ENCODE measurements around the gene PCSK9.

PCSK9 gene

DNA sequence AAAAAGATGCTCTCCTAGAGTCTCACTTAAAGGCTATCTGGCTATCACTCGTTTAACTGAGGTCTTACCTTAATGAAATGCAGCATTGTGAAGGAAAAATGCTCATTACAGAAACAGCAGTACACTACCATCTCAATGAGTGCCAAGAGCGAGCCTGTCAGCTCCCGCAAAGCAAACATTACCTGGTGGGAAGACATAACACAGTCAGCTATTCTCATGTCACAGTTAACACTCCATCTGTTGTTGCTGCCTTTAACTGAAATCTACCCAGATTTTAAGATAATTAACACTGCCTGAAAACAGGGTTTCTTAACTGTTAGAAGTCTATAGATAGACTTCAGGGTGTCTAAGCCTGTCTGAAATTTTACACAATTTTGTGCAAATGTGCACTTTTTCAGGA is 39.1 kb downstream of the PCSK9 start:
- no peak overlapping the region for H3K14ac ChIP-seq (ENCODE audit: low read length)
- no peak overlapping the region for H3K18ac ChIP-seq (ENCODE audit: low read length)
- no peak overlapping the region for H3K9ac ChIP-seq (ENCODE audit: low read length)
- no peak overlapping the region for H3K4ac ChIP-seq (ENCODE audit: low read depth, low read length)
- no peak overlapping the region for H2BK5ac ChIP-seq (ENCODE audit: low read depth, low read length, poor library complexity)
- H2BK120ac ChIP-seq (ENCODE audit: insufficient read depth, low read length, poor library complexity): no peak overlapping the region
- no CpG with 5 or more reads among the region's 3 CpGs for WGBS (ENCODE audit: extremely low coverage, insufficient coverage, insufficient read length)
- DNase-seq: no peak
- H4K8ac ChIP-seq (ENCODE audit: low read depth, low read length): no peak overlapping the region
- no peak overlapping the region for H3K27ac ChIP-seq (ENCODE audit: low read depth, low read length)
- H3K36me3 ChIP-seq (ENCODE audit: control insufficient read depth in 1 of 2, insufficient read depth in 2 of 2, low read length in 2 of 2): peaks cover 12 to 32% of the 10 kb centered on the region in 2 experiments
- no peaks in the 10 kb centered on the region for H3K79me2 ChIP-seq (ENCODE audit: control insufficient read depth, insufficient read depth, low read length, poor library complexity)
- no peak overlapping the region for H3K23ac ChIP-seq (ENCODE audit: low read length)
- H2AFZ ChIP-seq (ENCODE audit: insufficient read depth, low read length, poor library complexity): no peak overlapping the region
- H2AK5ac ChIP-seq (ENCODE audit: low read length): no peak overlapping the region
- H3K9me3 ChIP-seq (ENCODE audit: insufficient read depth, low read depth, low read length): no peaks in the 10 kb centered on the region
- no peaks in the 10 kb centered on the region for H3K27me3 ChIP-seq (ENCODE audit: insufficient read depth, low read length)
- no peak overlapping the region for H4K12ac ChIP-seq (ENCODE audit: low read depth, low read length)
- H2BK12ac ChIP-seq (ENCODE audit: low read length): no peak overlapping the region
- no peak overlapping the region for H3K4me3 ChIP-seq (ENCODE audit: low read depth, low read length)
- no peak overlapping the region for H4K91ac ChIP-seq (ENCODE audit: low read depth, low read length)
- H3K4me2 ChIP-seq (ENCODE audit: low read length): no peak overlapping the region
- H3K4me1 ChIP-seq (ENCODE audit: control insufficient read depth in 1 of 2, insufficient read depth in 2 of 2, low read length in 2 of 2): no peaks in the 10 kb centered on the region
- H3K79me1 ChIP-seq (ENCODE audit: low read length): no peaks in the 10 kb centered on the region

DNA sequence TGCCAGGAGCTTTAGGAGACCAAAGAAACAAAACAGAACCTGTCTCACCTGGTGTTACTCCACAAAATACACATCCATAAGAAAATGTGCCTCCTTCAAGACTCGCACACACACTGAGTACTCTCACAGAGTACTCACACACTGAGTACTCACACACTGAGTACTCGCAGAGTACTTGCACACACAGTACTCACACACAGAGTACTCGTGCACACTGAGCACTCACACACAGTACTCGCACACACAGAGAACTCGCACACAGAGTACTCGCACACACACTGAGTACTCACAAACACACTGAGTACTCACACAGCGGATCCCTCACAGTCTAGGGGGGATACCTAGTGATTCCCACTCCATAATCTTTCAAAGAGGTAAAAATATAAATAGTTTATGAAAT is 40.3 kb downstream of the PCSK9 start:
- Histone ChIP-seq H3K4me1 (ENCODE audit: control insufficient read depth in 1 of 2, insufficient read depth in 2 of 2, low read length in 2 of 2) (no peaks in the 10 kb centered on the region), H2BK5ac (ENCODE audit: low read depth, low read length, poor library complexity) (no peak overlapping the region), H3K36me3 (ENCODE audit: control insufficient read depth in 1 of 2, insufficient read depth in 2 of 2, low read length in 2 of 2) (peaks cover 14 to 32% of the 10 kb centered on the region in 2 experiments), H4K91ac (ENCODE audit: low read depth, low read length) (no peak overlapping the region), H3K9me3 (ENCODE audit: insufficient read depth, low read depth, low read length) (no peaks in the 10 kb centered on the region), H2BK12ac (ENCODE audit: low read length) (no peak overlapping the region), H3K27me3 (ENCODE audit: insufficient read depth, low read length) (no peaks in the 10 kb centered on the region), H3K14ac (ENCODE audit: low read length) (no peak overlapping the region), H3K4ac (ENCODE audit: low read depth, low read length) (no peak overlapping the region), H4K12ac (ENCODE audit: low read depth, low read length) (no peak overlapping the region), H2AFZ (ENCODE audit: insufficient read depth, low read length, poor library complexity) (no peak overlapping the region), H2AK5ac (ENCODE audit: low read length) (no peak overlapping the region), H3K9ac (ENCODE audit: low read length) (no peak overlapping the region), H3K27ac (ENCODE audit: low read depth, low read length) (no peak overlapping the region), H3K4me2 (ENCODE audit: low read length) (no peak overlapping the region), H3K4me3 (ENCODE audit: low read depth, low read length) (no peak overlapping the region), H3K23ac (ENCODE audit: low read length) (no peak overlapping the region), H3K18ac (ENCODE audit: low read length) (no peak overlapping the region), H4K8ac (ENCODE audit: low read depth, low read length) (no peak overlapping the region), H3K79me1 (ENCODE audit: low read length) (no peaks in the 10 kb centered on the region), H2BK120ac (ENCODE audit: insufficient read depth, low read length, poor library complexity) (no peak overlapping the region), H3K79me2 (ENCODE audit: control insufficient read depth, insufficient read depth, low read length, poor library complexity) (no peaks in the 10 kb centered on the region)
- no CpG with 5 or more reads among the region's 7 CpGs for WGBS (ENCODE audit: extremely low coverage, insufficient coverage, insufficient read length)
- DNase-seq: no peak

DNA sequence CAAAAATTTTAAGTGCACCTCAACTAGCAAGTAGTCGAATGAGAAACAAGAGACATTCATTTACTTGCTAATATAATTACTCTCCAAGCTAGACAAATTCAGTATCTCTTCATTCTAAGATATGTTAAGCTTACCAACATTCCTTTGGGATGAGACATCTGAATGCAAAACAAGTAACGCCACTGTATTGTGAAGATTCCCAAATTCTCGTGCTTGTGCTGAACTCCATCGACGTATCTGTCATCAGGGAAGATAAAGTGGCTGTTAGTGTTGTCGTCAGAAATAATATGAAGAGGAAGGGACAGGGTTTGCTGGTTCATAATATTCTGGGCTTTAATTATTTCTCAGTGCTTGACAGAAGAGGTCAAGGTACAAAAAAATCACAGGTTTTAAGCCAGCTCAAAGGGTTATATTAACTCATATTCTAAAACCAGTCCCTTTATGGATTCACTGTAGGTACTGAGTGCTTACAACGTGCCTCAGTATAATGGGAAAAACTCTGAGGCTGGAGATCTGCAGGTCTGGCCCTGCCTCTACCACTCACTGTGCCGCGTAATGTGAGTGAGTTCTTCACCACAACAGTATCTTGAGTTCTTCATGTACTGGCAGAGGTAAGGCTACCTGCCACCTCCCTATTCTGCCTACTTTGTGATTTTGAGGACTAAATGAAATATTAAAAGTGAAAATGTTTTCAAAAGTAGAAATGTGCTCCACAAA is 42.0 kb downstream of the PCSK9 start:
- Histone ChIP-seq H2AFZ (ENCODE audit: insufficient read depth, low read length, poor library complexity) (no peak overlapping the region), H2AK5ac (ENCODE audit: low read length) (no peak overlapping the region), H3K9ac (ENCODE audit: low read length) (no peak overlapping the region), H4K8ac (ENCODE audit: low read depth, low read length) (no peak overlapping the region), H3K27ac (ENCODE audit: low read depth, low read length) (no peak overlapping the region), H3K18ac (ENCODE audit: low read length) (no peak overlapping the region), H3K4me2 (ENCODE audit: low read length) (no peak overlapping the region), H2BK120ac (ENCODE audit: insufficient read depth, low read length, poor library complexity) (no peak overlapping the region), H3K4ac (ENCODE audit: low read depth, low read length) (no peak overlapping the region), H2BK12ac (ENCODE audit: low read length) (no peak overlapping the region), H3K23ac (ENCODE audit: low read length) (no peak overlapping the region), H3K27me3 (ENCODE audit: insufficient read depth, low read length) (no peaks in the 10 kb centered on the region), H2BK5ac (ENCODE audit: low read depth, low read length, poor library complexity) (no peak overlapping the region), H3K14ac (ENCODE audit: low read length) (no peak overlapping the region), H3K79me1 (ENCODE audit: low read length) (no peaks in the 10 kb centered on the region), H3K79me2 (ENCODE audit: control insufficient read depth, insufficient read depth, low read length, poor library complexity) (no peaks in the 10 kb centered on the region), H3K36me3 (ENCODE audit: control insufficient read depth in 1 of 2, insufficient read depth in 2 of 2, low read length in 2 of 2) (peaks cover 11 to 37% of the 10 kb centered on the region in 2 experiments), H4K12ac (ENCODE audit: low read depth, low read length) (no peak overlapping the region), H3K4me3 (ENCODE audit: low read depth, low read length) (no peak overlapping the region), H3K9me3 (ENCODE audit: insufficient read depth, low read depth, low read length) (no peaks in the 10 kb centered on the region), H3K4me1 (ENCODE audit: control insufficient read depth in 1 of 2, insufficient read depth in 2 of 2, low read length in 2 of 2) (no peaks in the 10 kb centered on the region), H4K91ac (ENCODE audit: low read depth, low read length) (no peak overlapping the region)
- peak in 1 of 2 donors; percentile 65 for DNase-seq
- WGBS (ENCODE audit: extremely low coverage, insufficient coverage, insufficient read length): no CpG with 5 or more reads among the region's 9 CpGs

DNA sequence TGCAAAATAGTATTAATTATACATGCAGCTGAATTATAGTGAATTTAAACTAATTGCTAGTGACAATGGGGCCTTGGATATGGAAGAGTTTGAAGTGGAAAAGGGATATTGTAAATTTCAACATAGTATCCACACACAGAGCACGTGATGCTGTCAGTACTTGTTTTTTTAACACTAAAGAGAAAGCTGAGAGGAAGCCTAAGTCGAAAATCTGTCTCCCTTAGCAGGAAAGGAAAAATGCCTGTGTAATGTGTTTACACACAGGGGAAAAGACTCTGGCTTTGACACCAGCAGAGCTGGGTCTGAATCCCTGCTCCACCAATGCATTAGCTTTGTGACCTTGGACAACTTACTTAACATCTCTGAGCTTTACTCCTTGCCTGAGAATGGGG is 42.6 kb downstream of the PCSK9 start:
- Histone ChIP-seq H3K23ac (ENCODE audit: low read length) (no peak overlapping the region), H4K8ac (ENCODE audit: low read depth, low read length) (no peak overlapping the region), H2BK120ac (ENCODE audit: insufficient read depth, low read length, poor library complexity) (no peak overlapping the region), H3K4me1 (ENCODE audit: control insufficient read depth in 1 of 2, insufficient read depth in 2 of 2, low read length in 2 of 2) (no peaks in the 10 kb centered on the region), H3K4me3 (ENCODE audit: low read depth, low read length) (no peak overlapping the region), H3K27ac (ENCODE audit: low read depth, low read length) (no peak overlapping the region), H4K12ac (ENCODE audit: low read depth, low read length) (no peak overlapping the region), H3K27me3 (ENCODE audit: insufficient read depth, low read length) (no peaks in the 10 kb centered on the region), H2AK5ac (ENCODE audit: low read length) (no peak overlapping the region), H3K4me2 (ENCODE audit: low read length) (no peak overlapping the region), H3K4ac (ENCODE audit: low read depth, low read length) (no peak overlapping the region), H3K79me1 (ENCODE audit: low read length) (no peaks in the 10 kb centered on the region), H2BK5ac (ENCODE audit: low read depth, low read length, poor library complexity) (no peak overlapping the region), H4K91ac (ENCODE audit: low read depth, low read length) (no peak overlapping the region), H3K36me3 (ENCODE audit: control insufficient read depth in 1 of 2, insufficient read depth in 2 of 2, low read length in 2 of 2) (peaks cover 10 to 35% of the 10 kb centered on the region in 2 experiments), H3K9ac (ENCODE audit: low read length) (no peak overlapping the region), H3K18ac (ENCODE audit: low read length) (no peak overlapping the region), H3K79me2 (ENCODE audit: control insufficient read depth, insufficient read depth, low read length, poor library complexity) (no peaks in the 10 kb centered on the region), H3K14ac (ENCODE audit: low read length) (no peak overlapping the region), H3K9me3 (ENCODE audit: insufficient read depth, low read depth, low read length) (no peaks in the 10 kb centered on the region), H2BK12ac (ENCODE audit: low read length) (no peak overlapping the region), H2AFZ (ENCODE audit: insufficient read depth, low read length, poor library complexity) (no peak overlapping the region)
- DNase-seq: no peak
- no CpG with 5 or more reads among the region's 2 CpGs for WGBS (ENCODE audit: extremely low coverage, insufficient coverage, insufficient read length)
